Hepatic stellate cell (primary cell): ENCODE measurements around the gene YAE1.

Experiments
- DNase-seq: peaks from one replicate; pipeline ENCODE4 v3.0.0; 2011; ENCODE audit warnings: low spot score

YAE1 gene

GRCh38 chr7:39554583-39555165 lies 11.5 kb upstream of the YAE1 start:
- no peak for DNase-seq

- DNase-seq = no peak
These were observed 9.0 kb upstream of the YAE1 start for GRCh38 chr7:39557222-39557621.

DNA sequence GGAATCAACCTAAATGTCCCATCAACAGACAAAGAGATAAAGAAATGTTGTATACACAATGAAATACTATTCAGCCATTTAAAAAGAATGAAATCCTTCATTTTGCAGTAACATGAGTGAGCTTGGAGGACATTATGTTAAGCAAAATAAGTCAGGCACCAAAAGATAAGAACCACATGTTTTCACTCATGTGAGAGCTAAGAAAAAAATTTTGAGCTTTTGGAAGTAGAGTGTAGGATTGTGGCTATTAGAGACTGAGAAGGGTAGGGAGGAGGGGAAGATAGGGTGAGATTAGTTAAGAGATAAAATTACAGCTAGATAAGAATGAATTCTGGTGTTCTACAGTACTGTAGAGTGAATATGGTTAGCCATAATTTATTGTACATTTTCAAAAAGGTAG lies 8.3 kb upstream of the YAE1 start:
- DNase-seq = no peak

- DNase-seq = no peak
These were observed 5.8 kb upstream of the YAE1 start for GRCh38 chr7:39560408-39560807.

GRCh38 chr7:39560997-39561396 lies 5.2 kb upstream of the YAE1 start:
- DNase-seq = no peak

- DNase-seq = no peak
These were observed 666 bp upstream of the YAE1 start for GRCh38 chr7:39565538-39565937.

DNA sequence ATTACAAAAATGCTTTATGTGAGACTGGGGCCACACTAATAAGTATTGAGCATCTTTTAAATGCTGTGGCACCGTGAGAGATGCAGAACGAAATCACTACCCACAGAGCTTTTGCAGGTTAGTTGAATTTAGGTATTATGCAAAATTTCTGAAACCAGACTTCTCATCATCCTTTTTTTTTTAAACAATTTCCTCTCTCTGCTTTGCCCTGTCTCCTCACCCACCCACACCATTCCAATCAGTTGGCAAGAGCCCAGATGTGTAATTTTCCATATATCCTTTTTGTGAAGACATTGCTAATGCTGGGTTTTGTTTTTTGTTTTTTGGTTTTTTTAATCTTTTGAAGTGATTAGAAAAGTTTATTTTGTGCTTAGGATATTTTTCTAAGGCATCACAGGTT lies 1.1 kb downstream of the YAE1 start:
- DNase-seq = no peak

GRCh38 chr7:39574673-39575349 lies 8.6 kb downstream of the YAE1 start:
- DNase-seq = no peak

GRCh38 chr7:39577229-39577874 lies 11.1 kb downstream of the YAE1 start:
- no peak for DNase-seq

- DNase-seq = peak; percentile 81
These were observed 14.1 kb downstream of the YAE1 start for GRCh38 chr7:39580149-39580874.

DNA sequence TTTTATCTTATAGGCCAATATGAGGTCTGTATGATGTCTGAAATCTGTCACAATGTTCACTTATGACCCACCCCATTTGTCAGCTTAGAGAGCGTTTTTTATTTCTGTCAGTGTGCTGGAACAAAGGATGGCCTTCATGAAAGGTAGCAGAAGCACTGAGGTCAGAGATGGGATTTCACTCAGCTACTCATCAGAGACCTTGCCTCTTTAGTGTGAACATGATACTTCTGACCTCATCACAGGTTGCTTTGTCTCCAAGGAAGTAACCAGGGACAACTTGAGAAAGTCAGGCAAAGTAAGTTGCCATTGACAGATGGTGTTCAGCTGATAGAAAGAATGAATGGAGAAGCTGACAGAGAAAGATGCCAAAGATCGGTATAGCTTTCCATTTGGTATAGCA lies 16.3 kb downstream of the YAE1 start:
- no peak for DNase-seq

GRCh38 chr7:39583539-39583938 lies 17.3 kb downstream of the YAE1 start:
- no peak for DNase-seq

DNA sequence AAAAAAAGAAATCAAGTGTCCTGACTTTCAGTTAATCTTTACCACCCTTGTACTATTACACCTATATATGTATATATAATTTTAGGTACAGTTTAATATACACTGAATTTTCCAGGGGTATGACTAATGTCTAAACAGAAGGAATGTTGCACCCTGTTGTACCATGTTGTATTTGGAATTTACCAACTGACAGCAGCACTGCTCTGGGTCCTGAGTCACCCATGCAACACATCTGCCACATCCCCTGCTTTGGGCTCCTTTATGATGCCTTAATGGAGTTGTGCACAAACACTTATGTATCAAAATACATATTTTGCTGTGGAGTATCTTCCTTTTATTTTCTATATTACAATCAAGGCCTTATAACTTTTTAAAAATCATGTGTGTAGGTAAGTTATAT lies 21.2 kb downstream of the YAE1 start:
- no peak for DNase-seq

GRCh38 chr7:39588416-39588815 lies 22.2 kb downstream of the YAE1 start:
- DNase-seq = no peak

GRCh38 chr7:39589323-39590111 lies 23.3 kb downstream of the YAE1 start:
- DNase-seq = peak; percentile 36

- DNase-seq = peak; percentile 63
These were observed 26.4 kb downstream of the YAE1 start for GRCh38 chr7:39592586-39592985.

DNA sequence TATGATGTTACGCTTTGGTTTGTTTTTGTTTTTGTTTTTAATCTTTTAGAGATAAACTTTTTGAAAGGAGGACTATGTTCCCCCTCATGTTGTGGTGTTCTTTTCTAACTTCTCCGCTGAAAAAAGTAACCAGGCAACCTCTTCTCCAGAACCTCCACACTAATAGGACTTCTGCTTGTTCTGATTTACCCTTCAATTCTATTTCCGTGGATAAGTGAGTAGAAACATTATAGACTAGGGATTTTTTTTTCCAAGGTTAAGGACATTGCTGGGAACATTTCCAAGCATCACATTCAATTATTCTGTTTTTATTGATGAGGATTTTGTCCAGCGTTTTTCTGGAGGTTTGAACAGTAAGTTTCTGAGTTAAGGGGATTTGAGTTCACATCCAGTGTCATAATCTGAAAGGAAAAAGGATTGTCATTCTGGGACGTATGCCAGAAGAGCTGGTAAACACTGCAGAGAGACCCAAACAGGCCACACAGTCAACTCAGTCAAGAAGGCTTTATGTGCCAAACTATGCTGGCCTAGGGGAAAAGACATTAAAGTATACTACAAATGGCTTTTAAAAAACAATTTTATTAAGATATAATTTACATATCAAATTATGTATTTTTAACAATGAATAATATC lies 28.9 kb downstream of the YAE1 start:
- DNase-seq = no peak

DNA sequence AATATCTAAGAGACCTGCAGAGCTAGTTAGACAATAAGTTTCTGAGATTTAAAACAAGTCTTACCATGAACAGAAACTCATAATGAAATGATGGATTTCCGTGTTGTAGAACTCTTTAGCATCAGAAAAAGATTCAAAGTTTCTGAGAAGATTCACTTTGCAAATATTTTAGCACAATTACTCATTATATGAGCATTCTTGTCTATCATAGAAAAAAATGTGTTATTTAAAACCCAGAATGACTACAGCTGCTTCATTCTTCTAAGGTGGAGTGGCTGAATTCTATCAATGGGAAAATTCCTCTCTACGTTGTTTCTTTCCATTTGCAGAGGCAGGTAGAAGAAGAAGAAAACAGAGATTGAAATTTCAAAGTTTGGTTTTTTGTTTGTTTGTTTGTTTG lies 36.1 kb downstream of the YAE1 start:
- DNase-seq = no peak

DNA sequence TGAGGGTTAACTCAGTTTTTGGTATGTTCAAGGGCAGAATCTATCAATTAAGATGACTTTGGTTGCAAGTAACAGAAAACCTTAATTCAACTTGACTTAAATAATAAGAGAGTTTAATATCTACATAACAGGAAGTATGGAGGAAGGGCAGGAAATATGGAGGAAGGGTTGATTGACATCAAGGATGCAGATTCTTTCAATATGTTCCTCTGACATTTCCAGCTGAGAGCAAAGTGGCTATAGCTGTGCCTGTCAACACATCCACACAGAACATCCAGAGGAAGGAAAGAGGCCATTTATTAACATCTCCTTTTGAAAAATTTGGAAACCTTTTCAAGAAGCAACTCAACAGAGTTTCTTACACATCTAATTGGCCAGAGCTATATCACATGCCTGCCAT lies 37.7 kb downstream of the YAE1 start:
- DNase-seq = no peak

- no peak for DNase-seq
These were observed 38.9 kb downstream of the YAE1 start for GRCh38 chr7:39605087-39605486.

DNA sequence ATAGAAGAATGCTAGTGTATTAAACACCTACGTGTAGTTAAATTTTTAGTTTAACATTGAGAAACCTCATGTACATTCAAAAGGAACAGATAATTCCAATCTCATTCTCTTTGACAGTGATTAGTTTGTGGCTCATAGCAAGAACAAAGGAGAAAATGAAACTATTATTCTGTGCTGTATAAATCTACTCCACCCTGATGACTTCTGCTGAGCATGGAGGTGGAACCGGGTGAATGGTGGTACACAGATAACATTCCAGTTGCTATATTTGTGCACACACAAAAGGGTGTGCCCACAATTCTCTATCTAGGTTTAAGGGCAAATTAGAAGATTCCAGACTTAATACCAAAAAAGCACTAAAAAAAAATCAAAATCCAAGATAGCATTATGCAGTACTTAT lies 40.1 kb downstream of the YAE1 start:
- no peak for DNase-seq

DNA sequence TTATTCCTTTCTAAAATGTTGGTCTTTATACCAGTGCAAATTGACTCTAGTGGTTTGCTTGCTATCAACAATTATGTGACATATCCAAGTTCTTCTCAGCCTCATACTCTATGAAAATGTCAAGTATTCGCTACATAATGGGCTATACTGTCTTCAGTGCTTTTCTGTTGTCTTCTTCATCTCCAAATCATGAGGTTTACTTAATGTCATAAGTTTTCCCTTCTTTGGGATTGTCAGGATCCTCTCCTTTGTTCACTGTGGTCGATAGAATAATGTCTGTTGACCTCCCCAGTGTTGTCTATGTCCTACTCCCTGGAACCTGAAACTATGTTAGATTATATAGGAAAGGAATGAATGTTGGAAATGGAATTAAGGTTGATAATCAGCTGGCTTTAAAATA lies 40.7 kb downstream of the YAE1 start:
- DNase-seq = no peak
